DOHH2 (cell line): ENCODE measurements around the gene NOL4L.

ENCODE experiments used
- CTCF ChIP-seq: fragments of 200-600 bp; sonication (generic); IDR thresholded peaks from one replicate; pipeline ENCODE4 v1.5.1; 2014; ENCODE audit warnings: antibody characterized with exemption, mild to moderate bottlenecking, low read depth, low read length; ENCODE audit not compliant: poor library complexity, severe bottlenecking
- EZH2phosphoT487 ChIP-seq: fragments of 200-600 bp; sonication (generic); IDR thresholded peaks from 2 replicates; pipeline ENCODE4 v1.6.1; 2017; ENCODE audit warnings: borderline replicate concordance, mild to moderate bottlenecking, antibody characterized with exemption, low read length, moderate library complexity, mixed read lengths

GRCh38 chr20:32497589-32498224, 87.4 kb downstream of the NOL4L start:
- TF ChIP-seq CTCF: no peak
- TF ChIP-seq EZH2phosphoT487: no peak
